HG03095 (cell line): ENCODE data around the gene CCT3.

Experiments used
- ATAC-seq: cut with Tn5 transposase; IDR thresholded peaks from one replicate; pipeline ENCODE4 v1.9.1; 2021; ENCODE audit warnings: moderate library complexity; ENCODE audit not compliant: unreplicated experiment

CCT3 gene

DNA sequence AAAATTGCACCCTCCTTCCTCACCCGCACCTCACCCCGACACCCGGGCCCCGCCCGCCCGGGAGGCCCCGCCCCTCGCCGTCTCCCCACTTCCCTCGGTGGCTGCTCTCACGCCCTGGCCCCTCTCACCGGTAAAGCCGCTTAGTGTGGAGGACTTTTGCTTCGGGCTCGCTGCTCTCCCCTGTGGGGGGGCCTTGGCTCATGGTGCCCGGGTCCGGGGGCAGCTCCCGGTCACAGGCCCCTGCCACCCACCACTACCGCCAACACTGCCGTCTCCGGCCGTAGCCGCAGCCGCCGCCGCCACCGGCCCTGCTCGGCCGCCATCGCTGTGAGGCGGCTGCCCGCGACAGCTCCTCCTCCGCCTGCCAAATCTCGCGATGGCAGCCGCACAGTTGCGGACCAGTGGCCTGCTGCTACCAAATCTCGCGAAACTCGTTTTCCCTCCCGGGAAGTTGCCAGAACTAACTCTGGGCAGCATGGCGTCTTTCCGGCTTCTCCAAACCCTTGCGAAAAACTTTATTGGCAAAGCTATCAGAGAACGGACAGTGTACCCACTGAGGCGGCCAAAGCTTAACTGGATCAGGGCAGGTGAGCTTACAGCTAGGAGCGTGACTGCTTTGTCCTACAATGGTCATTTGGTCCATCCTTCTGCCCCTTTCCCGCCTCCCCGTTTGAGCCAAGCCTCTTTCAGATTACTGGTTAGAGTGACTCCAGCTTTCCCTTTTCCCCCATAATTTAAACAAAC is 55.4 kb downstream of the CCT3 start, which contains the start of gene SMG5:
Gene SMG5 (minus strand): TSS at position 347 of the 744 bp plus-strand sequence. CDS start 145 bp downstream, at position 202.
- ATAC-seq: peak; percentile 75

DNA sequence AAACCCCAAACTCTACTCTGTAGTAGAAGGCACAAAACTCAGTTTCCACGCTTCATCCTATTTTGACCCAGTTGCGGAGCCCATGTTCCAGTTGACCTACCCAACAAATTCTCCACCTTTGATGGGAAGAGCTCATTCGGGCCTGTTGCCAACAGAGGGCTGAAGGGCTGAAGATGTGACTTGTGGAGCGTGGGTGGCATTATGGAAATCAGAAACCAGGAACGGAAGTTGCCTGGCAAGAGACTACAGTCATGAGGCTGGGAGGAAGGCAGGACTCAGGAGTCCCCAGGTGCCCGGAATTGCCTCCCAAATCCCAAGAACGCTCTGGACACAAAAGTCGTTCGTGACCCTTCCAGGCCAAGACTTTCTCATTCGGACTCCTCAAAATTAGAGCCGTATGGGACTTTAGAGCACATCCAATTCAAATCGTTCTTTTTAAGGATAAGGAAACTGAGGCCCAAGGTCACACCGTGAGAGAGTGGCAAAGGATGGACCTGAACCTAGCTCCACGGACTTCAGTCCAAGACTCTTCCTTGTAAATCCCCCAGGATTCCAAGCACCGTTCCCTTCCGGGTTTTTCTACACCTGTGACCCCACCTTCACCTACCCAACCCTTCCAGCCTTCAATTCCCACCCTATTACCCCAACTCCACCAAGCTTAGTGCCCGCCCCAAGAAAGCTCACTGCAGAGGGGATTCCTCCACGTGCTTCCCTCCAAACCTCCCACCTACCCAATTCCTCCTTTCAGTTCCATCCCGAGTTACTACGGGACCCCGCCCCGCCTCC is 56.2 kb downstream of the CCT3 start:
- no peak for ATAC-seq

DNA sequence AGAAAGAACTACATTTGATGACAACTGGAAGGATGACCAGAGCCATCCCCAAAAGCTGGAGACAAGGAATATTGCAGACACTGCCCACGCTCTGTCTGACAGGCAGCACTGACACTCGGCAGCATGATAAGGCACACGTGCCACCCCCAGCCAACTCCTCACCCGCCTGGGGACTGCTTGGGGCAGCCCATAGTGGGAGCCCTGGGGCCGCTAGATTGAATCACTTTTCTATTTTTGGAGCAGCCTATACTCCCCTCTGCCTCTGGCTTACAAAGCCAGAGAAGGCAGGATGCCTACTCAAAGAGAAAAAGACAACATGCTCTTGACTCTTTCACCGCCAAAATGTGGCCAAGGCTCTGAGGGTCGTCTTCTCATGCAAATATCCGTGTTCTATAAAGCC is 56.8 kb downstream of the CCT3 start:
- ATAC-seq: no peak

DNA sequence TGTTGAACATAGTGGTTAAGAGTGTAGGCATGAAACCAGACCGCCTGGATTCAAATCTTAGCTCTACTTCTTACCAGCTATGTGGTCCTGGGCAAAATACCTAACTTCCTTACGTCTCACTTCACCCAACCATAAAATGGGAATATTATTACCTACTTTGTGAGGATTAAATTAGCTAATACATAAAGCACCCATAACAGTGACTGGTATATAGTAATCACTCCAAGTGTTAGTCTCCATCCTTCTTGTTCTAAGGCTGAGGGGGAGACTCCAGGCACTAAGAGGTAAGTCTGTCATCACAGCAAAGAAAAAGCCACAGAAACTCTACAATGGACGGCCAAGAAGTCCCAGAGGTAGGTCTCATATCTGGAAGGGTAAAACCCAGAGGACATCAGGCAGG is 58.3 kb downstream of the CCT3 start:
- ATAC-seq: no peak

DNA sequence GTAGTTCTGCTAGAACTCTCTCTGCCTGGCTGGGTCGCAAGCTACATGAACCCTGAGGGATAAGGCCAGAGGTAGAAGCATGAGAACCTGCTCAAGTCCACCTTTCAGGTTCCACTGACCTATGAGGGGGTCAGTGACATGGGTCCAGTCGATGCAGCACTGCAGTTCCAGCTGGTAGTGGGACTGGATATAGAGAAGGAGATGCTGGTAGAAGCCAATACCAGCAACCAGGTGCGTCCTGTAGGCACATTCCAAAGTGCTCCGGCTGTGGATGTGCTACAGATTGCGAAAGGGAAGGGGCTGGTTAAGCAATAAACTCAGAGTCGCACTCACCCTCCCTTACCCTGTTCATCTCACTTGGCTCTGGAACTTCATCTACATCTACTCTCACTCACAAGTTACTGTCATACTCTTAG is 61.1 kb downstream of the CCT3 start:
- no peak for ATAC-seq

DNA sequence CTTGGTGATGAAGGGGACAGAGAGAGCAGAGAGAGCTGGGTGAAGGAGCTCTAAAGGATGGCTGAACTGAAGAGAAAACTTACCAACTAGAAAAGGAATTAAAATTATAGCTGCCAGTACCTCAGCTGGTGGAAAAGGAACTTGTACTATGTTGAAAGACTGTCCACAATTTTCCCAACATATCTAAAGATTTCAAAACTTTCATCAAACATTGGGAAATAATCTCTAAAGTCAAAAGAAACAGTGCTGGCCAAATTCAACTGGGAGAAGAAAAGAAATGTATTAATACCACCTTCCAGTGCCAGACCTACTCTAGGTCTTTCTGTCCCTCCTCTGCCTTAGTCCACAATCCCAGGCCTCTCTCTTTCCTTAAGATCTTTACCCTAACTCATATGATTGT is 61.6 kb downstream of the CCT3 start:
- no peak for ATAC-seq

DNA sequence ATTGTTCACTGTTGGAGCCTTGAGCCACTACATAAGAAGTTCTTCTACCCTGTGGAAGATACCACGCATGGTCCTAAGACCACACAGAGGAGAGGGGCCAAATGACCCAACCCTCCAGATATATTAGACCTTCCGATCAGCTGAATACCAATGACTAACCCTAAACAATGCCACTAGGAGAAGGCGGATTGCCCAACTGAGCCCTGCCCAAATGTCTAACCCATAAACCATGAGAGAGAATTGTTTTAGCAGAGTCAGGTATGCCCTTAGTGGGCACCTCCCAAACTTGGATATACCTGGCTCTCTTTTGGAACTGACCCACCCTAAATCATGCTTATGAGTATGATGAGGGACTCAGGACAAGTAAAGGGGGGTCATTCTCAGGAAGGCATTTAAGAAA is 67.8 kb downstream of the CCT3 start:
- ATAC-seq: no peak

DNA sequence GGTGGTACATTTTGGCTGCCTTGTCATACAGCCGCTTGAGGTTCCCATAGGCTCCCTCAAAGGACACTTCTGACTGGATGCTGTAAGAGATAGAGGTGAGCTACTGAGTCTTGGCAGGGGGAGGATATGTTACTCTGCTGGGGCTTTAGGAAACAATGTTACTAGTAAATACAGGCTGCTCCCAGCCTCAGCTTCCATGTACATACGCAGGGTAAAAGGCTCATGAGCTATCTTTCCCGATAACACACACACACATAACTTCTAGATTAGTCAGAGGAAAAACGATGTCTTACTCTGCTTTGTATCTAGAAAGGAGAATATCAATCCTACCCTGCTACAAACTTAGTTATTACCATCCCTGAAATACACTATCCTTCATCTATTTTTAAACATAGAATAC is 69.8 kb downstream of the CCT3 start:
- ATAC-seq: no peak

DNA sequence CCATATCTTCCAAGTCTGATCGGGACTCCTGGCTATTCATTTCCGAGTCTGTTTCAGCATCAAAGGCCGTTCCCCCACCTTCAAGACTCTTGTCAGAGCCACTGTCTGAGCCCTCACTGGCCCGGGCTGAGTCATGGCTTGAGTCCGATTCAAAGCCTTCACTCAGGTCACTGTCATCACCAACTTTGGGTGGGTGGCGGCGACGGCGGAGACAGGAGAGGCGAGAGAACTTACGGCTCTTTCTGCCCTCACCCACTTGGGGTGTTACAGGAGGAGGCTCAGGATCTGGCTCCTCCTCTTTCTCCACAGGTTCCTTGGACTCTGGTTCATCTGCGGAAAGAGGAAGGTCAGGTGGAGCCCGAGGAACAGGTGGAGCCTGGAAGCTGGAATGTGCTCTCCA is 72.0 kb downstream of the CCT3 start:
- no peak for ATAC-seq

DNA sequence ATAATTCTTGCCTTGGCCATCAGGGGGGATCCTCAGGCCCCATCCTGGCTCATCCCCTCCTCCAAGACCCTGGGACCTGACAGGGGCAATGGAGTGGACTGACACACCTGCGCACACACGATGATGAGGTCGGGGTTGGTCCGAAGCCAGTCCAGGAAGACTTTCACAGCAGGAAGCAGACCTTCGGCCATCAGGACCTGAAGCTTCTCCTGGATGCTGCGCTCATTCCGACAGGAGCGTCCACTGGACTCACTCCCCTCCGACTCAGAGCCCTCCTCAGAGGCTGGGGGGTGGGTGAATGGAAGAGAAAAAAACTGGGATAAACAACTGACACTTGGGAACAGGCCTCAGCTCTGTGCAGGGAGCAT is 74.8 kb downstream of the CCT3 start:
- ATAC-seq: no peak

DNA sequence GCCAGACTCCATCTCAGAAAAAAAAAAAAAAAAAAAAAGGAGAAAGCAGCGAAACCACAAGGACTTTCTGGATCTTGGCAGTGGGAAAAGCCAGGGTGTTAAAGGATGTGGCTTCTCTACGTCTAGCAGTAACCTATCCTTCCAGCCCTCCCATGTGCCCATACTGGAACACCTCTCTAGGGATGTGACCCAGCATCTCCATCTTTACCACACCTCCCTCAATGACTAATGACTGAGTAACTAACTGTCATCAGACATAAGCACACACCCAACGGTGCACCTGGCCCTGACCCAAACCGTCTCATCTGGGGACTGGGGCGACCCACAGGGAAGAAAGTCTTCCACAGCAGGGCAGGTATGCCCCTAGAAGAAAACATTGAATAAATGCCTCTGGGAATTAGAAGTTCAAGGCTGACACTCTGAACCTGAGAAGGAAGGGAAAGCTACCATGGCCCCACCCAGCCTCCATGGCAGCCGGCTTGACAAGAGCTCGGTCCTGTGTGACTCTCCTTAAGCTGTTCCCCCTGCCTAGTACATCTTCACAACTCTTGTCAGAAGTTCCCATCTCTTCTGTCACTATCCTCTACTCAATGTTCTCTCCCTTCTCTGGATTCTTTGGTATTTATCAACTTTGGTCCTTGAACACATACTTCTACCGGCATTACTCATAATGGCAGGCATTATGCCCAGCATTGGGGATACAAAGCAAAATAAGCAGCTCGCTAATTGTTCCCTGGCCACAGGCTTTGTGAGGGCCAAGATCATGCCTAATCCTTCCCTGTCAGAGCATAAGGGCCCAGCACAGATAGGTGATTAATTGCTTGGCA is 75.4 kb downstream of the CCT3 start:
- no peak for ATAC-seq

DNA sequence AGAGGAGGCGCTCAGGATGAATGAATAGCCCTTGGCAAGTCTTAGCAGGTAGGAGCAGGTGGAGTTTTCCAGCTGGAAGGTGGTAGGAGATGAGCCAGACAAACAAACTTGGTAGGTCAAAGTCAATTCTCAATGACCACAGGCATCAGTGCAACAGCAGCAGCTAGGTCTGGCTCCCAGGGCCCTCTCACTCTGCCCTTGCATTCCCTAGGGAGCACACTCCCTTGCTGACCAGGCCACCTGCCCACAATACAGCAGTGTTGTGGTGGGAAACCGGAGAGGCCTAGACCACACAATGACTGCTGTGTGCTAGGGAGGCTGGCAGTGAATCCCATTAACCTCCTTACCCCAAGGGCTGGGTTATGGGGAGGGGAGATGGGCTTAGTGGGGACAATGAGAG is 77.2 kb downstream of the CCT3 start:
- no peak for ATAC-seq

DNA sequence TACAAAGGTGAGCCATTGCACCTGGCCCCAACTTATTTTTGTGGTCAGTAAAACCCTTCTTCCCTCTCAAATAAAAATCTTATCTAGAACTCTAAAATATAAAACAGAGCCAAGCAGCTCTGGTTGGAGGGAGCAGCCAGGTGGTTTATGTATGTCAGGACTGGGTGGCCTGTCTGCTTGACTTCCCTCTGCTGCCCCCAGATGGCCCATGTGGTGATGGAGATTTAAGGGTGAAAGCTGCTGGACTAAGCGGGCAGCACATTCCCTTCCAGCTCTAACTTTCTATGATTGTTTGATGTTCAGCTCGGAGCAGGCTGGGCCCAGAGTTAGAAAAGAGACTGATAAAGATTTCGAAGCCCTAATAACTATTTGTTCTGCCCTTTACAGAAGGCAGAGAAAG is 78.3 kb downstream of the CCT3 start:
- no peak for ATAC-seq
